ENCODE results near the gene FAM110D.

Gene FAM110D

GRCh38 chr1:26132128-26132833, 26.6 kb upstream of the FAM110D start:
- H3K4me3 ChIP-seq (ENCODE audit: low read length), result no peak overlapping the region
- DNase-seq (ENCODE audit: low read depth), result no peak
- TF ChIP-seq CTCF (conservative IDR thresholded peaks at IDR 0.05; ENCODE audit: low read depth, low read length), result no peak

GRCh38 chr1:26132834-26133167, 26.1 kb upstream of the FAM110D start:
- TF ChIP-seq CTCF (conservative IDR thresholded peaks at IDR 0.05; ENCODE audit: low read depth, low read length), result no peak
- no peak for DNase-seq (ENCODE audit: low read depth)
- H3K4me3 ChIP-seq (ENCODE audit: low read length), result no peak overlapping the region

- H3K4me3 ChIP-seq (ENCODE audit: low read length), result no peak overlapping the region
- no peak for TF ChIP-seq CTCF (conservative IDR thresholded peaks at IDR 0.05; ENCODE audit: low read depth, low read length)
- DNase-seq (ENCODE audit: low read depth), result no peak
Measured at GRCh38 chr1:26134466-26134865, 24.4 kb upstream of the FAM110D start.

- DNase-seq (ENCODE audit: low read depth), result no peak
- no peak overlapping the region for H3K4me3 ChIP-seq (ENCODE audit: low read length)
- no peak for TF ChIP-seq CTCF (conservative IDR thresholded peaks at IDR 0.05; ENCODE audit: low read depth, low read length)
Measured at GRCh38 chr1:26138974-26139558, 19.8 kb upstream of the FAM110D start.

GRCh38 chr1:26142159-26142558, 16.7 kb upstream of the FAM110D start:
- no peak for TF ChIP-seq CTCF (conservative IDR thresholded peaks at IDR 0.05; ENCODE audit: low read depth, low read length)
- no peak for DNase-seq (ENCODE audit: low read depth)
- no peak overlapping the region for H3K4me3 ChIP-seq (ENCODE audit: low read length)

- TF ChIP-seq CTCF (conservative IDR thresholded peaks at IDR 0.05; ENCODE audit: low read depth, low read length), result peak; percentile 73
- no peak overlapping the region for H3K4me3 ChIP-seq (ENCODE audit: low read length)
- DNase-seq (ENCODE audit: low read depth), result peak; percentile 34
Measured at GRCh38 chr1:26145041-26145959, 13.6 kb upstream of the FAM110D start.
